GM19395 (cell line): ENCODE data around the gene DND1.
"Not testable (repeated sequence)": the region's sequence is repeated elsewhere in the genome, so short reads cannot be mapped to it uniquely, and the experiment has no call there.

Experiments
- ATAC-seq: cut with Tn5 transposase; IDR thresholded peaks from one replicate; pipeline ENCODE4 v1.9.1; 2021; ENCODE audit warnings: mild to moderate bottlenecking, moderate library complexity; ENCODE audit not compliant: unreplicated experiment

The DND1 gene

DNA sequence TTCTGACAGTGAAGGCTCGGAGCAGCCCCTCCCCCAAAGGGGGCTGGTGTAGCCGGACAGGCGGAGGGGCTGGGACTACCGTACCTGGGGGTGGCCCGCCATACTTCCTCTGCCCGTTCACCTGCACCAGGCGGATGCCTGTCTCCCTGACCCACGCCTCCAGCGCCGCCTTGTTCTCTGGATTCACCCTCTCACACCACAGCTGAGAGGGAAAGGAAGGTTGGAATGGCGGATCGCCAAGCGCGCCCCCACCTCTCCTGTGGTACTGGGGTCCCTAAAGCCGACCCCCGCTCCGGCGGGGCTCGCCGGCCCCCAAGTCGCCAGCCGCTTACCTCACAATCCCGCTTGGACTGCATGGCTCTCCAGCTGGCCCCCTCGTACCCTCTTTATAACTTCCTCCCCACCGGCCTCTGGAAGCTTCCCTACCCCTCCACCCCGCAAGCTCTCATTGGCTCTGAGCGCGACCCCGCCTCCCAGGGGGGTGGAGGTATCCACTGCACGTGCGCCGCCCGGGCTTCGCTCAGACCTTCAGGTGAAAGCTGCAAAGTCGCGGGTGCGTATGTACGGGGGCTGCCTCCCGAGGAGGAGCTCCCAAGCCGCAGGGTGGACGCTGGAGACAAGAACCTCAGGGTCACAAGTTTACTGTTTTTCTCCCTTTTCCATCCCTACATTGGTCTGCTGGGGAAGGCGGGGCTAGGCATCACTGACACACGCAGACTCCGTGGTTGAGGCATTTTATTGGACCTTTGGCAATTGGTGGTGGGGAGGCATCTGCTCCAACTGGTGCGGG lies at the start of gene DND1:
TSS of gene DND1 (minus strand) at position 390 of the 790 bp plus-strand sequence. CDS start at position 356, 34 bp downstream.
- no peak for ATAC-seq

GRCh38 chr5:140721395-140721794 lies 48.0 kb upstream of the DND1 start:
- not testable (repeated sequence) for ATAC-seq

- ATAC-seq = not testable (repeated sequence)
Measured at GRCh38 chr5:140720738-140721137, 47.4 kb upstream of the DND1 start.

GRCh38 chr5:140718266-140718592 lies 44.9 kb upstream of the DND1 start:
- no peak for ATAC-seq

GRCh38 chr5:140716238-140716637 lies 42.9 kb upstream of the DND1 start:
- not testable (repeated sequence) for ATAC-seq

GRCh38 chr5:140713562-140714094 lies 40.3 kb upstream of the DND1 start:
- no peak for ATAC-seq

- ATAC-seq = no peak
Measured at GRCh38 chr5:140711794-140712193, 38.4 kb upstream of the DND1 start.

GRCh38 chr5:140710899-140711552 lies 37.6 kb upstream of the DND1 start:
- ATAC-seq = peak; percentile 92

GRCh38 chr5:140708787-140709186 lies 35.4 kb upstream of the DND1 start:
- not testable (repeated sequence) for ATAC-seq

DNA sequence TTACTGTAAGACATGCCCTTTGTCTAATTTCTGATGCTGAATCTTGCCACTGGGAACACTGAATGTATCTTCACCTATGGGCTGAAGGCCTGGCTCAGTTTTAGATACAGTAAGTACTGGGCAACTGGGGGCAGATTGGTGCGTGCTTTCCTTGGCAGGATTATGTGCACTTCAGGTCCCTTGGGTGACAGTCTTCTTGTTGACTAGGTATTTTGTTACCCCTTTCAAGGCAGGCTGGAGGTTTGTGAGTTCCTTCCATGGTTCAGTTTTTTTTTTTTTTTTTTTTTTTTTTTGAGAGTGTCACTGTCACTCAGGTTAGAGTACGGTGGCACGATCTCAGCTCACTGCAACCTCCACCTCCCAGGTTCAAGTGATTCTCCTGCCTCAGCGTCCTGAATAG lies 34.4 kb upstream of the DND1 start:
- no peak for ATAC-seq

GRCh38 chr5:140700177-140701144 lies 27.1 kb upstream of the DND1 start, which contains the start of gene ZMAT2:
ZMAT2 (plus strand) TSS chr5:140700447; CDS start chr5:140700461, 14 bp downstream.
- peak; percentile 98 for ATAC-seq

DNA sequence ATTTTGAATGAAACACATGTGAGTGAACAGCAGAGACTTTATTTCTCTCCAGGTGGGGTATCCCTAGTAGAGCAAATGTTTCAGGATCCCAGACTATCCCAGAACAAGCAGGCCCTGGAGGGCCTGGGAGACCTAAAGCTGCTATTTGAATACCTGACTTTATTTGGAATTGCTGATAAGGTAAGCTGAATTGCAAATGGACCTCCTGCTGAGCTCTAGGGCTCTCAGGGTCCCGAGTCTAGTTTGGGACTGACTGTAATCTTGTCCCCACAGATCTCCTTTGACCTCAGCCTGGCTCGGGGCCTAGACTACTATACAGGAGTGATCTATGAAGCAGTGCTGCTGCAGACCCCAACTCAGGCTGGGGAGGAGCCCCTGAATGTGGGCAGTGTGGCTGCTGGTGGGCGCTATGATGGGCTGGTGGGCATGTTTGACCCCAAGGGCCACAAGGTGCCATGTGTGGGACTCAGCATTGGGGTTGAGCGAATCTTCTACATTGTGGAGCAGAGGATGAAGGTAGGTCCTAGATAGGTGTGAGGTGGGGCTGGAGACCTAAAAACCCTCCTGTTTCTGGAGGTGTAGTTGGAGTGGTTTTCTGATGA lies 23.6 kb upstream of the DND1 start:
- no peak for ATAC-seq

DNA sequence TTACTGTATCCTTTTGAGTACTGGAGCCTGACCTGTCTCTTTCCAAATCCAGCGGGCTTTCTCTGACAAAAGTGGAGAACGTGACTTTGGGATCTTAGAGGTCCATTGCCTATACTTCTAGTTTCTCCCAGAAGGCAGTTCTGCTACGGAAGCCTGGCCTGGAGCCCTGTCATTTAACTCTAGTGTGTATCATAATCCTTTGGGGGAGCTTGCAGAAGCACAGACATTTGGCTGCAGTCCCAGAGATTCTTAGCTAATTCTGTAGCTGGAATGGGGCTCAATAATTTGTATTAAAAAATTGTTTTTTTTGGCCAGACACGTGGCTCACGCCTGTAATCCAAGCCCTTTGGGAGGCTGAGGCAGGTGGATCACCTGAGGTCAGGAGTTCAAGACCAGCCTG lies 20.9 kb upstream of the DND1 start:
- no peak for ATAC-seq

GRCh38 chr5:140690941-140691924 lies 17.9 kb upstream of the DND1 start, which contains the start of the genes HARS1 and HARS2:
HARS1 (minus strand) TSS chr5:140691370; CDS start chr5:140691304, 66 bp downstream.
HARS2 (plus strand) TSS chr5:140691455; CDS start chr5:140691649, 194 bp downstream.
- peak; percentile 97 for ATAC-seq

- ATAC-seq = no peak
Measured at GRCh38 chr5:140690376-140690932, 17.1 kb upstream of the DND1 start.

GRCh38 chr5:140678993-140679392 lies 5.6 kb upstream of the DND1 start:
- no peak for ATAC-seq

- peak; percentile 77 for ATAC-seq
Measured at GRCh38 chr5:140677947-140678346, 4.6 kb upstream of the DND1 start.

DNA sequence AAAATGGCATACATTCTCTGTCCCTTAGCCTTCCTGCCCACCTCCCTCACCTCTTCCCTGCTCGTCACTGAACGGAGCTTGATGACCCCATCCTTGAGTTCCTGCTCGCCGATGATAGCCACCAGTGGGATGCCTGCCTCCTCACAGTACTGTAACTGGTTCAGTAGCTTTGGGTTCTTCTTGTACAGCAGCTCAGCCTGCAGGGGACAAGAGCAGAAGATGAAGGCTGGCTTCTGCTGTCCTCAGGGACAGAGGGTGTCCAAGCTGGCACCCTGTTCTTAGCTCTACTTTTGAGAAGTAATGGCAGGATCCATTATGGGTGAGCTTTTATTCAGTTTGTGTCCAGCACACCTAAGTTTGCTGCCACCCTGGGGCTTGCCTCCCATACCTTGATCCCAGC lies 1.3 kb upstream of the DND1 start:
- no peak for ATAC-seq

DNA sequence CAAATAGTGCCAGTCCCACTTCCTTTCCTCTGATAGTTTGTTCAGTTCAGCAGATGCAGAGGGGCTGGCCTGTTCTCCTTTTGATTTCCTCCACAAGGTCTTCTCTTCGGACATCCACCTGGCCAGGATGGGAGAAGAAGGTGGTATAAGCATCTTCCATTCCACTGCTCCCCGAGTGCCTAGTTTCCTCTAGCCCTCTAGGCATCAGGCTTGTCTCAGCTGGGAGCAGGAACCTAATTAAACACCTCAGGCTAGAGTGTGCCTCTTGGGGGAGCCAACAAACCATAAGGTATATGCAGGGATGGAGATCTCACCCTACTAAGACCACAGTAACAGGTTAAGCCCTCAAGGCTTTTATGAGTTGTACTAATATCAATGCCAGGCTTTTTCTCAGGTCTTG lies 835 bp upstream of the DND1 start:
- no peak for ATAC-seq
